Effector memory CD8-positive, alpha-beta T cell (primary cell): ENCODE data around the gene ELOVL1.
A peak's percentile ranks its signal among the peaks of the same experiment; 100 is the strongest.

Source experiments
- ATAC-seq: fragments of 150-1000 bp; cut with Tn5 transposase; replicated peaks from 2 replicates; pipeline ENCODE4 v1.10.0; 2021; ENCODE audit warnings: mild to moderate bottlenecking, moderate library complexity
- DNase-seq, 3 experiments: peaks; one replicate each; pipeline ENCODE4 v3.0.0; 2021
- H3K27ac Mint-ChIP-seq, 2 donors: one replicate each; pipeline ENCODE4 v1.8.0; 2022; ENCODE audit warnings: mild to moderate bottlenecking in 2 of 2, mixed read lengths in 2 of 2, moderate library complexity in 2 of 2
- H3K27me3 Mint-ChIP-seq, 2 donors: one replicate each; pipeline ENCODE4 v1.8.0; 2022; ENCODE audit warnings: mixed read lengths in 2 of 2
- H3K36me3 Mint-ChIP-seq: one replicate; pipeline ENCODE4 v1.8.0; 2022; ENCODE audit warnings: mild to moderate bottlenecking, moderate library complexity, mixed read lengths; ENCODE audit not compliant: insufficient read depth
- H3K4me1 Mint-ChIP-seq, 2 donors: one replicate each; pipeline ENCODE4 v1.8.0; 2022; ENCODE audit warnings: low read depth in 2 of 2, mixed read lengths in 2 of 2
- H3K4me3 Mint-ChIP-seq, 2 donors: one replicate each; pipeline ENCODE4 v1.8.0; 2022; ENCODE audit warnings: mild to moderate bottlenecking in 2 of 2, mixed read lengths in 2 of 2, moderate library complexity in 2 of 2
- H3K9me3 Mint-ChIP-seq, 2 donors: one replicate each; pipeline ENCODE4 v1.8.0; 2022; ENCODE audit warnings: mixed read lengths in 2 of 2

Gene ELOVL1

DNA sequence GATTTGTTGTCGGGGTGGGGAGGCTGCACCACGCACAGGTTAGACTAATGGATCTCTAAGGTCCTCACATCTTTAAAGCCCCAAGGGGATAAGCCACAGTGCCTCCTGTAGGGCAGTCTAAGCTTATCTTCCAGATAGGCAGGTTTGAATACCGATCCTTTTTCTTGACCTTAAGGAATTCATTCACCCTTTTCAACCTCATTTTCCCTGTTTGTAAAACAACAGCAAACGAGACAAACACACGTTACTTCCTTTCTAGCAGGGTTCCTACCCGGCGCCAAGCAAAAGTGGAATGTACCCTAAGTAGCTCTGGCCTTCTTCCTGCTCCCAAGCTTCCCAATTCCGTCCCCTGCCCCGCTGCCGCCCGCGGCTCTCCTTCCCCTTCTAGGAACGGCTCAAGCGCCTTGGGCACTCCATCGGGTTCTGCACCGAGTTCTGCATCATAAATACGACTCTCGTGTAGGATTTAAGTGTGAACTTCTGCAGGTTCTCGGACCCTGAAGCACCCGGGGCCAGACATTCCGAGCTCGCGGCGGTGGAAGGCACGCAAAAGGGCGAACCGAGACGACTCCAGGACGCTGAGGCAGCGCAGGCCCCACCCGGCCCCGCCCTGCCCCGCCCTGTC, 9.6 kb downstream of the ELOVL1 start:
- DNase-seq (no peak), ATAC-seq (peak; percentile 23)
- Mint-ChIP-seq H3K27me3 (no peaks in the 10 kb centered on the region), H3K4me1 (peaks cover 15 to 18% of the 10 kb centered on the region in 2 donors), H3K9me3 (no peaks in the 10 kb centered on the region), H3K4me3 (peak overlapping the region; percentile 76 to 88), H3K27ac (peak overlapping the region; percentile 27 to 41), H3K36me3 (peaks cover 8% of the 10 kb centered on the region)

- Mint-ChIP-seq H3K4me1 (peaks cover 15 to 18% of the 10 kb centered on the region in 2 donors), H3K4me3 (no peak overlapping the region), H3K36me3 (peaks cover 3% of the 10 kb centered on the region), H3K27ac (no peak overlapping the region), H3K27me3 (no peaks in the 10 kb centered on the region), H3K9me3 (no peaks in the 10 kb centered on the region)
- DNase-seq: no peak
- ATAC-seq: no peak
Observed at GRCh38 chr1:43357251-43357650, 10.6 kb downstream of the ELOVL1 start.

- Mint-ChIP-seq H3K4me3 (no peak overlapping the region), H3K27me3 (no peaks in the 10 kb centered on the region), H3K4me1 (peaks cover 9 to 17% of the 10 kb centered on the region in 2 donors), H3K9me3 (no peaks in the 10 kb centered on the region), H3K36me3 (peaks cover 3% of the 10 kb centered on the region), H3K27ac (no peak overlapping the region)
- DNase-seq (no peak), ATAC-seq (no peak)
Observed at GRCh38 chr1:43354936-43355335, 12.9 kb downstream of the ELOVL1 start.

GRCh38 chr1:43354471-43354870, 13.3 kb downstream of the ELOVL1 start:
- DNase-seq: no peak
- Mint-ChIP-seq H3K27ac (no peak overlapping the region), H3K4me3 (no peak overlapping the region), H3K4me1 (peaks cover 13 to 17% of the 10 kb centered on the region in 2 donors), H3K9me3 (no peaks in the 10 kb centered on the region), H3K27me3 (no peaks in the 10 kb centered on the region), H3K36me3 (peaks cover 4% of the 10 kb centered on the region)
- ATAC-seq: no peak

DNA sequence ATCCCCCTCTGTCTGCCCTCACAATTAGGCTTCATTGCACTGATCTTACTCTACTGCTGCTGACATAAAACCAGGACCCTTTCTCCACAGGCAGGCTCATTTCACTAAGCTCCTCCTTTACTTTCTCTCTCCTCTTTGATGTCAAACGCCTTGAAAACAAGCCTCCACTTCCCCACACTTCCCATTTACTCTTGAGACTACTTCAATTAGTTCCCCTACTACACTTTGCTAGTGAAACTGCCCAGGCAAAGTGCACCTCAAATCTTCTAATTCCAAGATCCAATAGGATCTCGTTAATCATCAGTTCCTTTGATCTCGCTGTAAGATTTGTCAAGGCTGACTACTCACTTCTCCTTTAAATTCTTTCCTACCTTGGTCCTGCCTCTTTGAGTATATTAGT, 14.9 kb downstream of the ELOVL1 start:
- peaks cover 6% of the 10 kb centered on the region for H3K36me3 Mint-ChIP-seq
- peak overlapping the region in 1 of 2 donors; percentile 66 for H3K27ac Mint-ChIP-seq

DNA sequence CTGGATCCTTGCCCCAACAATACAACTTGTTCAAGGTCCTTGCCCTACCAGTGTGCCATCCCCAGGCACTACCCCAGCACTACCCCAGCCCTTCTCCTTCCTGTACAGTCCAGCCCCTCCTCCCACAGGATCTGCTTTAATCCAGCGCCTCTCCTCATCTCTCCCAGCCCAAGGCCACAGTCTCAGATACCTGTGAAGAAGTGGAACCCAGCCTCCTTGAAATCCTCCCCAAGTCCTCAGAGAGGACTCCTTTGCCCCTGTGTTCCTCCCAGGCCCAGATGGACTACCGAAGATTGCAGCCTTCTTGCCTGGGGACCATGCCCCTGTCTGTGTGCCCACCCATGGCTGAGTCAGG, 15.5 kb downstream of the ELOVL1 start:
- no peak overlapping the region for H3K4me3 Mint-ChIP-seq
- H3K27me3 Mint-ChIP-seq: no peaks in the 10 kb centered on the region
- ATAC-seq (no peak), DNase-seq (no peak)
- peak overlapping the region; percentile 57 to 66 for H3K27ac Mint-ChIP-seq
- H3K4me1 Mint-ChIP-seq: peaks cover 7 to 12% of the 10 kb centered on the region in 2 donors
- H3K36me3 Mint-ChIP-seq: peaks cover 6% of the 10 kb centered on the region
- no peaks in the 10 kb centered on the region for H3K9me3 Mint-ChIP-seq

More for the DNA sequence above, 14.9 kb downstream of the ELOVL1 start:
- no peak overlapping the region for H3K4me3 Mint-ChIP-seq
- H3K27me3 Mint-ChIP-seq: no peaks in the 10 kb centered on the region
- H3K4me1 Mint-ChIP-seq: peaks cover 8 to 13% of the 10 kb centered on the region in 2 donors
- ATAC-seq (no peak), DNase-seq (no peak)
- H3K9me3 Mint-ChIP-seq: no peaks in the 10 kb centered on the region

- no peak for ATAC-seq
- DNase-seq: no peak
- Mint-ChIP-seq H3K36me3 (peaks cover 6% of the 10 kb centered on the region), H3K27me3 (no peaks in the 10 kb centered on the region), H3K9me3 (no peaks in the 10 kb centered on the region), H3K4me1 (peaks cover 7 to 12% of the 10 kb centered on the region in 2 donors), H3K4me3 (no peak overlapping the region), H3K27ac (peak overlapping the region; percentile 57 to 66)
Observed at GRCh38 chr1:43351421-43352350, 16.1 kb downstream of the ELOVL1 start.

- Mint-ChIP-seq H3K9me3 (no peaks in the 10 kb centered on the region), H3K36me3 (peaks cover 6% of the 10 kb centered on the region)
Observed at GRCh38 chr1:43350976-43351375, 16.8 kb downstream of the ELOVL1 start.

GRCh38 chr1:43349594-43350306, 18.1 kb downstream of the ELOVL1 start:
- Mint-ChIP-seq H3K27ac (peak overlapping the region; percentile 61 to 74), H3K4me3 (peak overlapping the region; percentile 49 to 67), H3K36me3 (peaks cover 6% of the 10 kb centered on the region), H3K27me3 (no peaks in the 10 kb centered on the region), H3K9me3 (no peaks in the 10 kb centered on the region), H3K4me1 (peaks cover 7 to 12% of the 10 kb centered on the region in 2 donors)
- no peak for DNase-seq
- ATAC-seq: no peak

More at GRCh38 chr1:43350976-43351375, 16.8 kb downstream of the ELOVL1 start:
- H3K27ac Mint-ChIP-seq: peak overlapping the region in 1 of 2 donors; percentile 7
- no peak overlapping the region for H3K4me3 Mint-ChIP-seq
- no peak for DNase-seq
- peaks cover 7 to 12% of the 10 kb centered on the region in 2 donors for H3K4me1 Mint-ChIP-seq
- no peaks in the 10 kb centered on the region for H3K27me3 Mint-ChIP-seq
- ATAC-seq: no peak

DNA sequence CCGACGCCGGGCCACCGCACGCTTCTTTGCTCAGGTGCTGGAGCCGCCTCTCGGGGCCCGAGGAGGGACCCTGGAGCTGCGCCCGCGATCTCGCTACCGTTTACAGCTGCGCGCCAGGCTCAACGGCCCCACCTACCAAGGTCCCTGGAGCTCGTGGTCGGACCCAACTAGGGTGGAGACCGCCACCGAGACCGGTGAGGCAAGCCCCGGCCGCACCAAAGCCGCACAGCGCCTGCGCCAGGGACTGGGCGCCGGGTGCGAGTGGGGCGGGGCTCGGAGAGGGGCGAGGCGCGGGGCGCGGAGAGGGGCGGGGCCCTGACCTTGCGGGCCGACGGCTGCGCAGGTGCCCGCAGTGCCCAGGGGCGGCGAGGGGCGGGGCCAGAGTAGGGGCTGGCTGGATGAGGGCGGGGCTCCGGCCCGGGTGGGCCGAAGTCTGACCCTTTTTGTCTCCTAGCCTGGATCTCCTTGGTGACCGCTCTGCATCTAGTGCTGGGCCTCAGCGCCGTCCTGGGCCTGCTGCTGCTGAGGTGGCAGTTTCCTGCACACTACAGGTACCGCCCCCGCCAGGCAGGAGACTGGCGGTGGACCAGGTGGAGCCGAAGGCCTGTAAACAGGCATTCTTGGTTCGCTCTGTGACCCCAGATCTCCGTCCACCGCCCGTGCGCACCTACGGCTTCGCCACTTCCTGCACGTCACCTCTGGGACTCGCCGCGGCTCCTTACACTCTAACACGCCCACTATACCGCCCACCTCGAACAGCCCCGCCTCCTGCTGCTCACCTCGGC, 18.8 kb downstream of the ELOVL1 start:
- ATAC-seq: peak; percentile 90

GRCh38 chr1:43348343-43348808, 19.4 kb downstream of the ELOVL1 start:
- Mint-ChIP-seq H3K9me3 (no peaks in the 10 kb centered on the region), H3K27ac (no peak overlapping the region), H3K36me3 (peaks cover 6% of the 10 kb centered on the region), H3K4me1 (peaks cover 7 to 10% of the 10 kb centered on the region in 2 donors), H3K27me3 (no peaks in the 10 kb centered on the region), H3K4me3 (peak overlapping the region in 1 of 2 donors; percentile 67)
- ATAC-seq (no peak), DNase-seq (no peak)

More for the DNA sequence above, 18.8 kb downstream of the ELOVL1 start:
- H3K9me3 Mint-ChIP-seq: no peaks in the 10 kb centered on the region
- peak overlapping the region; percentile 61 to 74 for H3K27ac Mint-ChIP-seq
- DNase-seq: peak; percentile 55 to 77 (median 74)
- H3K4me1 Mint-ChIP-seq: peaks cover 7 to 10% of the 10 kb centered on the region in 2 donors
- no peaks in the 10 kb centered on the region for H3K27me3 Mint-ChIP-seq
- H3K4me3 Mint-ChIP-seq: peak overlapping the region; percentile 49 to 67
- peaks cover 6% of the 10 kb centered on the region for H3K36me3 Mint-ChIP-seq

DNA sequence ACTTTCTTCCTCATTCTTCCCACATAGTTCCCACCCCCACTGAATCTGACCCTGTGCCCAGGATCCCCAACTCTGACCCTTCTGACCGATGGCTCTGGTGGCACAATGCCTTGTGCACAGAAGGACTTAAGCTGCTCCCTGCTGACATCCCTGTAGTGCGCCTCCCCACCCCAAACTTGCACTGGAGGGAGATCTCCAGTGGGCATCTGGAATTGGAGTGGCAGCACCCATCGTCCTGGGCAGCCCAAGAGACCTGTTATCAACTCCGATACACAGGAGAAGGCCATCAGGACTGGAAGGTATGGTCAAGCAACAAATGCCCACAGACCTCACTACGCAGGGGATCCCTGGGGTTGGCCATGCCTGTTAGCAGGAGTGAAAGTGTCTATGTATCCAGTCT, 21.2 kb downstream of the ELOVL1 start:
- H3K27ac Mint-ChIP-seq: no peak overlapping the region
- peaks cover 6% of the 10 kb centered on the region for H3K36me3 Mint-ChIP-seq
- H3K9me3 Mint-ChIP-seq: no peaks in the 10 kb centered on the region
- no peak overlapping the region for H3K4me3 Mint-ChIP-seq
- H3K27me3 Mint-ChIP-seq: no peaks in the 10 kb centered on the region
- no peak for DNase-seq
- ATAC-seq: no peak
- H3K4me1 Mint-ChIP-seq: peaks cover 7 to 10% of the 10 kb centered on the region in 2 donors
